PC-3 (cell line): ENCODE data around the gene TRDN. TPM values are rescaled to one million over a fixed set of nuclear protein-coding genes. Genes with fewer than 3 reads are reported as not detected.

Source experiments
- ATAC-seq: fragments of 200-7000 bp; cut with Tn5 transposase; 2 replicates; pipeline ENCODE4 v1.9.1; 2020; ENCODE audit warnings: mild to moderate bottlenecking, moderate library complexity
- BruUV-seq: library from RNA; stranded (reverse); fragments of 400-500 nt; replicated peaks from 2 replicates; lab custom pipeline; 2021; lab: Mats Ljungman, UMichigan
- CTCF ChIA-PET: fragments of 300-600 bp; sonication (Branson Sonifier 250); formaldehyde crosslinking; loops from one replicate; lab custom pipeline; 2022; ENCODE audit warnings: antibody characterized with exemption; lab: Charles Lee
- POLR2A ChIA-PET: fragments of 300-600 bp; sonication (Branson Sonifier 250); formaldehyde crosslinking; loops from one replicate; lab custom pipeline; 2022; ENCODE audit warnings: antibody characterized with exemption; ENCODE audit not compliant: unreplicated experiment; lab: Charles Lee
- DNase-seq: peaks from one replicate; pipeline ENCODE4 v3.0.0-alpha.2; 2015
- H2AFZ ChIP-seq: fragments of 300-600 bp; sonication (generic); 2 replicates; pipeline ENCODE4 v1.6.0; 2016; ENCODE audit warnings: antibody characterized with exemption, low read length
- H3F3A ChIP-seq: fragments of 300-600 bp; sonication (generic); one replicate; pipeline ENCODE4 v1.6.0; 2017; ENCODE audit warnings: antibody characterized with exemption, low read length, control low read depth, mild to moderate bottlenecking; ENCODE audit not compliant: unreplicated experiment
- H3K27ac ChIP-seq: fragments of 300-600 bp; sonication (generic); 2 replicates; pipeline ENCODE4 v1.5.1; 2016; ENCODE audit warnings: mild to moderate bottlenecking, low read length
- H3K27me3 ChIP-seq: fragments of 300-600 bp; sonication (generic); 2 replicates; pipeline ENCODE4 v1.6.1; 2016; ENCODE audit warnings: low read length, mixed read lengths
- H3K36me3 ChIP-seq: fragments of 300-600 bp; sonication (generic); 2 replicates; pipeline ENCODE4 v1.6.1; 2016; ENCODE audit warnings: low read depth, mixed run types, low read length, mixed read lengths
- H3K4me1 ChIP-seq: fragments of 300-600 bp; sonication (generic); 2 replicates; pipeline ENCODE4 v1.5.1; 2016; ENCODE audit warnings: low read length; ENCODE audit not compliant: insufficient read depth
- H3K4me2 ChIP-seq: fragments of 300-600 bp; sonication (generic); 2 replicates; pipeline ENCODE4 v1.6.0; 2016; ENCODE audit warnings: low read length
- H3K4me3 ChIP-seq: fragments of 300-600 bp; sonication (generic); 2 replicates; pipeline ENCODE4 v1.5.1; 2016; ENCODE audit warnings: mild to moderate bottlenecking, low read length, mixed read lengths
- H3K79me2 ChIP-seq: fragments of 300-600 bp; sonication (generic); 2 replicates; pipeline ENCODE4 v1.6.1; 2017; ENCODE audit warnings: low read length, mixed read lengths
- H3K9ac ChIP-seq: fragments of 300-600 bp; sonication (generic); 2 replicates; pipeline ENCODE4 v1.6.0; 2016; ENCODE audit warnings: mild to moderate bottlenecking, low read length
- H3K9me2 ChIP-seq: fragments of 300-600 bp; sonication (generic); replicated peaks from 2 replicates; pipeline ENCODE4 v1.6.1; 2016; ENCODE audit warnings: mixed run types, low read length, mixed read lengths
- H3K9me3 ChIP-seq: fragments of 300-600 bp; sonication (generic); 2 replicates; pipeline ENCODE4 v1.6.1; 2016; ENCODE audit warnings: low read length, mixed read lengths
- H4K20me1 ChIP-seq: fragments of 300-600 bp; sonication (generic); 2 replicates; pipeline ENCODE4 v1.6.1; 2016; ENCODE audit warnings: low read length, mixed read lengths
- EZH2 ChIP-seq: fragments of 300-600 bp; sonication (generic); IDR thresholded peaks from one replicate; pipeline ENCODE4 v1.6.1; 2017; ENCODE audit warnings: antibody characterized with exemption, mild to moderate bottlenecking, low read length; ENCODE audit not compliant: unreplicated experiment
- EZH2phosphoT487 ChIP-seq: fragments of 300-600 bp; sonication (generic); IDR thresholded peaks from 2 replicates; pipeline ENCODE4 v1.6.1; 2018; ENCODE audit warnings: mild to moderate bottlenecking, antibody characterized with exemption, low read length, borderline replicate concordance
- intact Hi-C: fragments of 100-400 bp; cut with micrococcal nuclease; formaldehyde crosslinking; loops from 2 replicates; pipeline ENCODE4 v1.9.0; 2023
- total RNA-seq: library from RNA; depleted of rRNA; stranded (reverse); fragments of >200 nt; gene quantifications from 2 replicates; pipeline ENCODE4 v1.2.3, GENCODE V29; 2014
- TF ChIP-seq, protein P1 (sequence below): fragments of 300-600 bp; sonication (generic); conservative IDR thresholded peaks from 2 replicates; pipeline ENCODE4 v1.5.1; 2017; ENCODE audit warnings: antibody characterized with exemption, low read depth, mild to moderate bottlenecking, low read length

TRDN gene
- total RNA-seq, 1 experiment from 2014 or later: not detected

- Histone ChIP-seq H3K9ac (no peak overlapping the region), H3K9me3 (no peaks in the 10 kb centered on the region), H3K79me2 (no peaks in the 10 kb centered on the region), H3K36me3 (no peaks in the 10 kb centered on the region), H3K4me3 (no peak overlapping the region), H3K4me2 (no peak overlapping the region), H3K4me1 (no peaks in the 10 kb centered on the region), H3K27me3 (no peaks in the 10 kb centered on the region), H4K20me1 (no peaks in the 10 kb centered on the region), H3K27ac (no peak overlapping the region), H3K9me2 (no peaks in the 10 kb centered on the region), H3F3A (no peaks in the 10 kb centered on the region), H2AFZ (no peak overlapping the region)
- ChIA-PET POLR2A (no interaction called here), CTCF (no interaction called here)
- TF ChIP-seq, protein P1, sequence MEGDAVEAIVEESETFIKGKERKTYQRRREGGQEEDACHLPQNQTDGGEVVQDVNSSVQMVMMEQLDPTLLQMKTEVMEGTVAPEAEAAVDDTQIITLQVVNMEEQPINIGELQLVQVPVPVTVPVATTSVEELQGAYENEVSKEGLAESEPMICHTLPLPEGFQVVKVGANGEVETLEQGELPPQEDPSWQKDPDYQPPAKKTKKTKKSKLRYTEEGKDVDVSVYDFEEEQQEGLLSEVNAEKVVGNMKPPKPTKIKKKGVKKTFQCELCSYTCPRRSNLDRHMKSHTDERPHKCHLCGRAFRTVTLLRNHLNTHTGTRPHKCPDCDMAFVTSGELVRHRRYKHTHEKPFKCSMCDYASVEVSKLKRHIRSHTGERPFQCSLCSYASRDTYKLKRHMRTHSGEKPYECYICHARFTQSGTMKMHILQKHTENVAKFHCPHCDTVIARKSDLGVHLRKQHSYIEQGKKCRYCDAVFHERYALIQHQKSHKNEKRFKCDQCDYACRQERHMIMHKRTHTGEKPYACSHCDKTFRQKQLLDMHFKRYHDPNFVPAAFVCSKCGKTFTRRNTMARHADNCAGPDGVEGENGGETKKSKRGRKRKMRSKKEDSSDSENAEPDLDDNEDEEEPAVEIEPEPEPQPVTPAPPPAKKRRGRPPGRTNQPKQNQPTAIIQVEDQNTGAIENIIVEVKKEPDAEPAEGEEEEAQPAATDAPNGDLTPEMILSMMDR: no peak
- TF ChIP-seq EZH2phosphoT487 (no peak), EZH2 (no peak)
- BruUV-seq: no TSS peak
- DNase-seq (no peak), ATAC-seq (no peak)
- intact Hi-C loops: no loop called here
Observed at GRCh38 chr6:123226398-123226797, 410.4 kb downstream of the TRDN start.

- H4K20me1 ChIP-seq: no peaks in the 10 kb centered on the region
- no TSS peak for BruUV-seq
- no peaks in the 10 kb centered on the region for H3K4me1 ChIP-seq
- no peaks in the 10 kb centered on the region for H3K79me2 ChIP-seq
- ChIA-PET POLR2A (no interaction called here), CTCF (no interaction called here)
- H3K9me2 ChIP-seq: no peaks in the 10 kb centered on the region
- H2AFZ ChIP-seq: no peak overlapping the region
- no peak overlapping the region for H3K9ac ChIP-seq
- no peaks in the 10 kb centered on the region for H3F3A ChIP-seq
- intact Hi-C loops: no loop called here
- H3K9me3 ChIP-seq: no peaks in the 10 kb centered on the region
- TF ChIP-seq, protein P1: no peak
- no peak for TF ChIP-seq EZH2phosphoT487
- no peak for TF ChIP-seq EZH2
- no peak overlapping the region for H3K4me3 ChIP-seq
- H3K27me3 ChIP-seq: no peaks in the 10 kb centered on the region
- DNase-seq (no peak), ATAC-seq (no peak)
- no peak overlapping the region for H3K4me2 ChIP-seq
- H3K36me3 ChIP-seq: no peaks in the 10 kb centered on the region
- no peak overlapping the region for H3K27ac ChIP-seq
Observed at GRCh38 chr6:123224077-123224476, 412.7 kb downstream of the TRDN start.

- Histone ChIP-seq H2AFZ (no peak overlapping the region), H3K9ac (no peak overlapping the region), H3K27me3 (no peaks in the 10 kb centered on the region), H4K20me1 (no peaks in the 10 kb centered on the region), H3K4me3 (no peak overlapping the region), H3K9me2 (no peaks in the 10 kb centered on the region), H3K9me3 (no peaks in the 10 kb centered on the region), H3K4me2 (no peak overlapping the region), H3K79me2 (no peaks in the 10 kb centered on the region), H3K4me1 (no peaks in the 10 kb centered on the region), H3K27ac (no peak overlapping the region), H3F3A (no peaks in the 10 kb centered on the region), H3K36me3 (no peaks in the 10 kb centered on the region)
- no peak for DNase-seq
- TF ChIP-seq, protein P1: no peak
- no peak for TF ChIP-seq EZH2phosphoT487
- intact Hi-C loops: no loop called here
- no peak for ATAC-seq
- BruUV-seq: no TSS peak
- ChIA-PET CTCF (no interaction called here), POLR2A (no interaction called here)
Observed at GRCh38 chr6:123223461-123223860, 413.3 kb downstream of the TRDN start.
